ENCODE measurements around the gene NAA50.

DNA sequence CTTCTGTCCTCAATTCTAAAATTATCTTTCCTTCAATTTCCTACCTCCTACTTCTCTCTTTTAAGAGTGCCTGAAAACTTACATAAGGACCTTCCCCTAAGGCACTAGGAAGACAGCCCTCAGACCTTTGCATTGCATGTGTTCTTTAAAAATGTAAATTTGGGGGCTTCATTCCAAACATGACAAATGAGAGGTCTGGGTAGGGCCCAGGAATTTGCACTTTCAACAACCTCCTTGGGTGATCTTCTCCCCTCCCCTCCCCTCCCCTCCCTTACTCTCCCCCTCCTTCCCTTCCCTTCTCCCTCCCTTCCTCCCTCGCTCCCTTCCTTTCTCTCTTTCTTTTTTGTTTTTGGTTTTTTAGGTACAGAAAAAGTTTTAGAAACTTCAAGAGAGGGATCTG lies 68.3 kb downstream of the NAA50 start:
- TF ChIP-seq POLR2A (IDR thresholded peaks at IDR 0.05; ENCODE audit: extremely low read depth, insufficient read length), result no peak
- TF ChIP-seq, protein P1, sequence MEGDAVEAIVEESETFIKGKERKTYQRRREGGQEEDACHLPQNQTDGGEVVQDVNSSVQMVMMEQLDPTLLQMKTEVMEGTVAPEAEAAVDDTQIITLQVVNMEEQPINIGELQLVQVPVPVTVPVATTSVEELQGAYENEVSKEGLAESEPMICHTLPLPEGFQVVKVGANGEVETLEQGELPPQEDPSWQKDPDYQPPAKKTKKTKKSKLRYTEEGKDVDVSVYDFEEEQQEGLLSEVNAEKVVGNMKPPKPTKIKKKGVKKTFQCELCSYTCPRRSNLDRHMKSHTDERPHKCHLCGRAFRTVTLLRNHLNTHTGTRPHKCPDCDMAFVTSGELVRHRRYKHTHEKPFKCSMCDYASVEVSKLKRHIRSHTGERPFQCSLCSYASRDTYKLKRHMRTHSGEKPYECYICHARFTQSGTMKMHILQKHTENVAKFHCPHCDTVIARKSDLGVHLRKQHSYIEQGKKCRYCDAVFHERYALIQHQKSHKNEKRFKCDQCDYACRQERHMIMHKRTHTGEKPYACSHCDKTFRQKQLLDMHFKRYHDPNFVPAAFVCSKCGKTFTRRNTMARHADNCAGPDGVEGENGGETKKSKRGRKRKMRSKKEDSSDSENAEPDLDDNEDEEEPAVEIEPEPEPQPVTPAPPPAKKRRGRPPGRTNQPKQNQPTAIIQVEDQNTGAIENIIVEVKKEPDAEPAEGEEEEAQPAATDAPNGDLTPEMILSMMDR (IDR thresholded peaks at IDR 0.05; ENCODE audit: low read depth, low read length), result no peak
- TF ChIP-seq, protein P2, sequence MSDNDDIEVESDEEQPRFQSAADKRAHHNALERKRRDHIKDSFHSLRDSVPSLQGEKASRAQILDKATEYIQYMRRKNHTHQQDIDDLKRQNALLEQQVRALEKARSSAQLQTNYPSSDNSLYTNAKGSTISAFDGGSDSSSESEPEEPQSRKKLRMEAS (IDR thresholded peaks at IDR 0.05; ENCODE audit: low read depth, low read length), result no peak

All from NB4 (cell line).